Naive thymus-derived CD4-positive, alpha-beta T cell (primary cell): Measurements from ENCODE around the gene CASTOR1. TPM values are rescaled to one million over a fixed set of nuclear protein-coding genes. Genes with fewer than 3 reads are reported as not detected.
A peak's percentile ranks its signal among the peaks of the same experiment; 100 is the strongest.

Source experiments
- ATAC-seq: fragments of 150-1000 bp; cut with Tn5 transposase; 2 replicates; pipeline ENCODE4 v1.10.0; 2021; ENCODE audit warnings: mild to moderate bottlenecking, moderate library complexity
- CTCF ChIA-PET: fragments of 350-600 bp; sonication (Branson Sonifier 250); formaldehyde crosslinking; loops from one replicate; lab custom pipeline; 2021; ENCODE audit warnings: antibody characterized with exemption; lab: Charles Lee
- POLR2A ChIA-PET: fragments of 350-600 bp; sonication (Branson Sonifier 250); formaldehyde crosslinking; loops from one replicate; lab custom pipeline; 2021; ENCODE audit warnings: antibody characterized with exemption, inconsistent platforms; lab: Charles Lee
- DNase-seq, 9 donors: peaks; one replicate each; pipeline versions ENCODE4 v3.0.0 to v3.0.0-alpha.2; 2020 to 2022; ENCODE audit warnings: mixed read lengths in 1 of 9
- H3K27ac ChIP-seq: one replicate; pipeline ENCODE4 v1.7.0; 2013; ENCODE audit warnings: mild to moderate bottlenecking, low read depth, low read length, moderate library complexity
- H3K27me3 ChIP-seq, 2 donors: one replicate each; pipeline ENCODE4 v1.7.0; 2013; ENCODE audit warnings: low read length in 2 of 2, mild to moderate bottlenecking in 2 of 2, moderate library complexity in 2 of 2; ENCODE audit not compliant: control insufficient read depth in 2 of 2, insufficient read depth in 2 of 2
- H3K36me3 ChIP-seq, 3 experiments: 1 replicate in 2 of 3; 2 replicates in 1 of 3; pipeline ENCODE4 v1.7.0; 2013; ENCODE audit warnings: low read length in 3 of 3, mild to moderate bottlenecking in 3 of 3, moderate library complexity in 1 of 3; ENCODE audit not compliant: insufficient read depth in 3 of 3, control insufficient read depth in 2 of 3
- H3K4me1 ChIP-seq, 2 donors: one replicate each; pipeline ENCODE4 v1.7.0; 2013; ENCODE audit warnings: low read length in 2 of 2, mild to moderate bottlenecking in 2 of 2, moderate library complexity in 1 of 2; ENCODE audit not compliant: control insufficient read depth in 2 of 2, insufficient read depth in 2 of 2
- H3K4me3 ChIP-seq: 2 replicates; pipeline ENCODE4 v1.7.0; 2013; ENCODE audit warnings: mild to moderate bottlenecking, low read length
- H3K9me3 ChIP-seq, 3 experiments: 1 replicate in 2 of 3; 2 replicates in 1 of 3; pipeline ENCODE4 v1.7.0; 2013; ENCODE audit warnings: low read length in 3 of 3; ENCODE audit not compliant: control insufficient read depth in 2 of 3
- H3K27ac Mint-ChIP-seq, 9 donors: one replicate each; pipeline ENCODE4 v1.8.0; 2020 to 2022; ENCODE audit warnings: mixed read lengths in 9 of 9, mild to moderate bottlenecking in 8 of 9, moderate library complexity in 5 of 9, inconsistent platforms in 2 of 9
- H3K27me3 Mint-ChIP-seq, 5 donors: one replicate each; pipeline ENCODE4 v1.8.0; 2021 to 2022; ENCODE audit warnings: mixed read lengths in 5 of 5, mild to moderate bottlenecking in 1 of 5
- H3K36me3 Mint-ChIP-seq, 5 donors: one replicate each; pipeline ENCODE4 v1.8.0; 2020 to 2022; ENCODE audit warnings: mixed read lengths in 5 of 5, mild to moderate bottlenecking in 3 of 5, inconsistent platforms in 1 of 5
- H3K4me1 Mint-ChIP-seq, 7 donors: one replicate each; pipeline ENCODE4 v1.8.0; 2020 to 2022; ENCODE audit warnings: mixed read lengths in 7 of 7, mild to moderate bottlenecking in 3 of 7, inconsistent platforms in 1 of 7
- H3K4me3 Mint-ChIP-seq, 10 donors: one replicate each; pipeline ENCODE4 v1.8.0; 2020 to 2022; ENCODE audit warnings: mild to moderate bottlenecking in 10 of 10, mixed read lengths in 10 of 10, moderate library complexity in 6 of 10, inconsistent platforms in 2 of 10
- H3K9me3 Mint-ChIP-seq, 11 donors: one replicate each; pipeline ENCODE4 v1.8.0; 2020 to 2022; ENCODE audit warnings: mixed read lengths in 11 of 11, mild to moderate bottlenecking in 4 of 11, inconsistent platforms in 1 of 11, moderate library complexity in 1 of 11
- intact Hi-C, 2 donors: fragments of 100-400 bp; cut with micrococcal nuclease; formaldehyde crosslinking; loops; one replicate each; pipeline ENCODE4 v1.15.1; 2023
- polyA plus RNA-seq, 2 donors: library from polyadenylated mRNA; unstranded; fragments of 300-500 nt; fragmentation: Illumina TruSeq; gene quantifications; one replicate each; pipeline ENCODE4 v1.2.3, GENCODE V29; 2021
- total RNA-seq, 6 experiments: library from RNA in 5 of 6; stranded (reverse) in 5 of 6; gene quantifications; 1 replicate in 5 of 6; 2 replicates in 1 of 6; pipeline ENCODE4 v1.2.3 and lab custom pipeline; 2021 to 2026

The CASTOR1 gene
- total and polyA plus RNA-seq, 7 experiments from 2014 or later = 12.4 to 43.0 (median 19.0) TPM

DNA sequence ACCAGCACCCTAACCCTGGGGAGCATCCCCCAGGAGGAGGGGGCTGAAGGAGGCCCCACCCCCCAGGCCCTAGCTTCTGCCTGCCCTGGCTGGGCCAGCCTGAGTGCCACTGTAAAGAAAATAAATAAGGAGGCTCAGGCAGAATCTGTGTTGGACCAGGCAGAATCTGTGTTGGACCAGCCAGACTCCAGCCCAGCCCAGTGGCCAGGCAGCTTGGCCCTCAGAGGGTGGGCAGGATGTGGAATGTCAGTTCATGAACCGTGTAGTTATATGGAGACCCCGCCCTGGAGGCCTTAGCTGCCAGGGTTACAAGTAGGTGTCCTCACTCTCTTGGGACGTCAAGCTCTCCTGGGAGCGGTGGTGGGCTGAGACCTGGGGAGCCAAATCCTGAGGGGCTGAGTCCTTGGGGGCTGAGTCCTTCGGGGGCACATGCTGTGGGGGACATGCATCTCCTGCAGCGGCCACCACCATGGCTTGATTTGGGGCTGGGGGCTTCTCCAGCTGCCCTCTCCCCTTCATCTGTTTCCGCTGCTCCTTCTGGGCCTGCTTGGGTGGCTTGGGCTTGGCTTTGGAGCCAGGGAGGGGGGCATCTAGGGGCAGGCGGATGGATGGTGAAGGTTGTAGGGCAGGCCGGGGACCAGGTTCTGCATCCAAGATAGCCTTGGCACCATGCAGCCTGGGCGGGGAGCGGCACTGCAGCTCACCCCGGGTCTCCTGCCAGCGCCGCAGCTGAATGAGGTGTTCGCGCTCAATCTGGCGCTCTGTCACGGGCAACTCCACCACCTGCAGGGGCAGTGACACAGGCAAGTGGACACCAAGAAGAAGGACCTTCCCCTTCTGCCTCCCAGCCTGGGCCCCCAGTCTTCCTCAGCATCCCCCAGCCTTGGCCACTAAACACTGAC, 3.0 kb upstream of the CASTOR1 start:
- Mint-ChIP-seq H3K36me3 (peaks cover 3 to 26% (median 14%) of the 10 kb centered on the region in 5 donors), H3K9me3 (no peaks in the 10 kb centered on the region), H3K27me3 (no peaks in the 10 kb centered on the region), H3K27ac (peak overlapping the region in 7 of 9 donors; percentile 41 to 92 (median 85)), H3K4me3 (no peak overlapping the region), H3K4me1 (peaks cover 25 to 76% (median 62%) of the 10 kb centered on the region in 7 donors)
- peaks cover 27 to 51% of the 10 kb centered on the region in 2 donors for H3K4me1 ChIP-seq
- ChIA-PET CTCF (interaction anchor here (0.8 to 6.8 kb wide), 6 partner anchors 9 to 97 kb away, joined by 3 to 157 read pairs (median 61); partner anchors contain the start of genes RNF215 and TBC1D10A), POLR2A (interaction anchor here (6.2 to 32.8 kb wide), 3 partner anchors 28 to 96 kb away, joined by 84 to 1265 read pairs (median 87); partner anchors contain the start of genes CCDC157, RNF215, SF3A1 and TBC1D10A)
- H3K27me3 ChIP-seq = no peaks in the 10 kb centered on the region
- DNase-seq = no peak
- peaks cover 0 to 51% (median 19%) of the 10 kb centered on the region in 3 experiments for H3K36me3 ChIP-seq
- H3K4me3 ChIP-seq = no peak overlapping the region
- no peaks in the 10 kb centered on the region for H3K9me3 ChIP-seq
- intact Hi-C loops = no loop called here
- no peak for ATAC-seq
- H3K27ac ChIP-seq = peak overlapping the region; percentile 15

DNA sequence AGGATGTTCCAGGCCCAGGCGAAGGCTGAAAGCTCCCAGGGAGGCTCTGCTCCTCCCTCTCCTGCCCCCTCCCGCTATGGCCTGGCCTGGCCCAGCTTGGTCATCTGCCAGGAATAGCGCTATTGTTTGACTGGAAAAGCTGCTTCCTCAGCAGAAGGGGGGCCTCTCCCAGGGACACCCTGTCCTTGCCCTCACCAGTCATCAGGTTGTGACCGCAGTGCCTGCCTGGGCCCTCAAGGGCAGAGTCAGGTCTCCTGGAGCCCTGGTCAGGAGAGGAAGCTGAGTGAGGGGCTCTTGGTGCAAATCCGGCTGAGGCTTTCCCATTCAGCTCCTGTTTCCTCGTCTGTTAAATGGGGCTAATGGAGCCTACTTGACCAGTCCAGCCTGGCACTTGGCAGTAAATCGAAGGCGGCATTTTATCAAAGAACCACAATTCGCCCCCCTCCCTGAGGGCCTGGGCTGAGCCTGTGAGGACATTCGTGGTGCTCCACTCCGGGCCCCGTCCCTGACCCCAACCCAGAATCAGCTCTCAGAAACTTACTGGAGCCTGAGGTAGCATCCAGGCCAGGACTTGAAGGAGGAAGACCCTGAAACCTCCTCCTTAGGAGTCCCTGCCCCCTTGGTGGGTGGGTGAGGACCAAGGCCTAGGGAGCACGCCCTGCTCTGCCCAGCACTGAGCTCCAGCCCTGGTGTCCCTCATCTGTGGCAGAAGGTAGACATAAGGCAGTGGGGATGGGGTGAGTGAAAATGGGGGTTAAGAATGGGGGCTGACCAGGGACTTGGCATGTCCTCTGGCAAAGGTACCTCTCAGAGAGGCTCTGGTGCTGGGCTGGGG, 2.0 kb upstream of the CASTOR1 start:
- Mint-ChIP-seq H3K4me1 (peaks cover 15 to 69% (median 57%) of the 10 kb centered on the region in 7 donors), H3K27ac (peak overlapping the region; percentile 36 to 95 (median 92))

DNA sequence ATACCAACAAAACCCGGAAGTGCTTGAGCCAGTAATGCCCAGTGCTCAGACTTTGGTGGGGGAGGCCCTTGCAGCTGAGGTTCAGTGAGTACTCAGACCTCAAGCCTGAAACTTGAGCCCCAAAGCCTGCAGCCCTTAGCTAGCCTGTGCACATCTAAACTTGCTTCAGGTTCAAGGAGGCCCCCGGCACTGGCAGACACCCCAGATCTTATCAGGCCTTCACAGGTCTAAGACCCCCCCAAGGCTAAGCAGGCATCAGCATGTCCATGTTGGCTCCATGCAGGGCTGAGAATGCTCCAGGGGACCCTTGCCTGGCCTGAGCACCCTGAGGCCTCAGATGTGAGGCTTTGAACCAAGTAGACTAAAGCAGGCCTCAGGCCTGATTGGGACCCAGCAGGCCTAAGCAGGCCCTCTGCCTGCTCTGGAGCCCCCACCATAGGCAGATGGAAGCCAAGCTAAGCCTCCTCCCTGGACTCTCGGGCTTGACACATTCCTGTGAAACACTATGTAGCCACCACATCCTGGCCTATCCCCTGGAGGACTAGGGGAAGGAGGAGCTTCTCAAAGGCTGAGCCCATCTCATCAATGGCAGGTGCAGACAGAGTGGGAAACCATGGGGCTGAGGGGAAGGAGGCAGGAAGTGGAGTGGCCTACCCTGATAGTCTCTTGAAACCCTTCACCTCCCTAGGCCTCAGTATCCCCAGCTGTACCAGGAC, 1.2 kb upstream of the CASTOR1 start:
- Histone ChIP-seq H3K27me3 (no peaks in the 10 kb centered on the region), H3K36me3 (peaks cover 0 to 56% (median 19%) of the 10 kb centered on the region in 3 experiments), H3K4me1 (peaks cover 27 to 33% of the 10 kb centered on the region in 2 donors), H3K27ac (peak overlapping the region; percentile 75), H3K9me3 (no peaks in the 10 kb centered on the region), H3K4me3 (peak overlapping the region; percentile 80)
- intact Hi-C loops = no loop called here
- Mint-ChIP-seq H3K27ac (peak overlapping the region; percentile 71 to 95 (median 92)), H3K4me3 (peak overlapping the region; percentile 87 to 93 (median 90)), H3K27me3 (no peaks in the 10 kb centered on the region), H3K36me3 (peaks cover 3 to 17% (median 9%) of the 10 kb centered on the region in 5 donors), H3K4me1 (peaks cover 12 to 61% (median 49%) of the 10 kb centered on the region in 7 donors), H3K9me3 (no peaks in the 10 kb centered on the region)
- DNase-seq (peak in 1 of 9 donors; percentile 20), ATAC-seq (no peak)
- ChIA-PET CTCF (interaction anchor here (1.0 to 8.8 kb wide), 9 partner anchors 10 to 122 kb away, joined by 3 to 157 read pairs (median 48); partner anchors contain the start of genes OSM, RNF215 and TBC1D10A), POLR2A (interaction anchor here (1.0 to 32.8 kb wide), 6 partner anchors 30 to 133 kb away, joined by 4 to 1265 read pairs (median 54); partner anchors contain the start of genes CCDC157, RNF215, SEC14L2 and SF3A1)

More for the DNA sequence above, 2.0 kb upstream of the CASTOR1 start:
- CTCF ChIA-PET = interaction anchor here (0.8 to 8.8 kb wide), 7 partner anchors 10 to 98 kb away, joined by 3 to 157 read pairs (median 74); partner anchors contain the start of genes OSM, RNF215 and TBC1D10A
- no peak overlapping the region for H3K4me3 ChIP-seq
- ATAC-seq (no peak), DNase-seq (no peak)
- no peaks in the 10 kb centered on the region for H3K27me3 Mint-ChIP-seq
- H3K9me3 ChIP-seq = no peaks in the 10 kb centered on the region
- H3K9me3 Mint-ChIP-seq = no peaks in the 10 kb centered on the region
- peaks cover 3 to 17% (median 9%) of the 10 kb centered on the region in 5 donors for H3K36me3 Mint-ChIP-seq
- peak overlapping the region in 5 of 10 donors; percentile 11 to 92 (median 87) for H3K4me3 Mint-ChIP-seq
- H3K27me3 ChIP-seq = no peaks in the 10 kb centered on the region
- peaks cover 27 to 41% of the 10 kb centered on the region in 2 donors for H3K4me1 ChIP-seq
- intact Hi-C loops = no loop called here
- peak overlapping the region; percentile 75 for H3K27ac ChIP-seq
- POLR2A ChIA-PET = interaction anchor here (1.3 to 32.8 kb wide), 5 partner anchors 29 to 132 kb away, joined by 6 to 1265 read pairs (median 84); partner anchors contain the start of genes CCDC157, RNF215, SEC14L2 and SF3A1
- H3K36me3 ChIP-seq = peaks cover 0 to 53% (median 19%) of the 10 kb centered on the region in 3 experiments

DNA sequence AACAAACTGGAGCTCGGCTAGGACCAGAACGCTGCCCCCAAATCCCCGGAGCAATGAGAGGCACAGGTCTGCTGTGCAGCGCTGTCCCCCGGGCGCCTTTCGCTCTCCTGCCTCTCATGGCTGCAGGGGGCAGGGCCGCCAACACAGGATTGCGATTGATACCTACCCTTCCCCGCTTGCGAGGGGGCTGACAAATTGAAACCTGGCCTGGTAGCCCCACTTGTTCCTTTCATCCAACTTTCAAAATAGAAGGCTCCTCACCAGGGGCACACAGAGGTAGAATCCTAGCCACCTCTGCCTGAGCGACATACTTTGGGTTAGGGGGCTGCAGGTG, 642 bp upstream of the CASTOR1 start:
- DNase-seq (no peak), ATAC-seq (peak; percentile 35)
- peak overlapping the region; percentile 71 to 95 (median 92) for H3K27ac Mint-ChIP-seq
- Histone ChIP-seq H3K27me3 (no peaks in the 10 kb centered on the region), H3K9me3 (no peaks in the 10 kb centered on the region), H3K4me1 (peaks cover 27% of the 10 kb centered on the region in 2 donors), H3K27ac (peak overlapping the region; percentile 75), H3K36me3 (peaks cover 0 to 55% (median 19%) of the 10 kb centered on the region in 3 experiments), H3K4me3 (peak overlapping the region; percentile 80)
- H3K9me3 Mint-ChIP-seq = no peaks in the 10 kb centered on the region
- no peaks in the 10 kb centered on the region for H3K27me3 Mint-ChIP-seq
- ChIA-PET CTCF (interaction anchor here (1.0 to 8.8 kb wide), 13 partner anchors 11 to 184 kb away, joined by 3 to 157 read pairs (median 35); partner anchors contain the start of genes MTFP1, OSM, RNF215 and TBC1D10A), POLR2A (interaction anchor here (1.0 to 32.8 kb wide), 7 partner anchors 10 to 134 kb away, joined by 4 to 1265 read pairs (median 23); partner anchors contain the start of genes CCDC157, RNF215, SEC14L2 and SF3A1)
- peaks cover 5 to 20% (median 9%) of the 10 kb centered on the region in 5 donors for H3K36me3 Mint-ChIP-seq
- intact Hi-C loops = loop anchor here (1.0 to 5.0 kb wide), 11 partner anchors 15 to 792 kb away; partner anchors contain the start of genes SF3A1 (in 2 of the 2), SMTN (in 1 of the 2), TBC1D10A (in 1 of the 2) and UQCR10 (in 1 of the 2)
- H3K4me3 Mint-ChIP-seq = peak overlapping the region; percentile 87 to 93 (median 90)
- H3K4me1 Mint-ChIP-seq = peaks cover 12 to 56% (median 44%) of the 10 kb centered on the region in 7 donors

DNA sequence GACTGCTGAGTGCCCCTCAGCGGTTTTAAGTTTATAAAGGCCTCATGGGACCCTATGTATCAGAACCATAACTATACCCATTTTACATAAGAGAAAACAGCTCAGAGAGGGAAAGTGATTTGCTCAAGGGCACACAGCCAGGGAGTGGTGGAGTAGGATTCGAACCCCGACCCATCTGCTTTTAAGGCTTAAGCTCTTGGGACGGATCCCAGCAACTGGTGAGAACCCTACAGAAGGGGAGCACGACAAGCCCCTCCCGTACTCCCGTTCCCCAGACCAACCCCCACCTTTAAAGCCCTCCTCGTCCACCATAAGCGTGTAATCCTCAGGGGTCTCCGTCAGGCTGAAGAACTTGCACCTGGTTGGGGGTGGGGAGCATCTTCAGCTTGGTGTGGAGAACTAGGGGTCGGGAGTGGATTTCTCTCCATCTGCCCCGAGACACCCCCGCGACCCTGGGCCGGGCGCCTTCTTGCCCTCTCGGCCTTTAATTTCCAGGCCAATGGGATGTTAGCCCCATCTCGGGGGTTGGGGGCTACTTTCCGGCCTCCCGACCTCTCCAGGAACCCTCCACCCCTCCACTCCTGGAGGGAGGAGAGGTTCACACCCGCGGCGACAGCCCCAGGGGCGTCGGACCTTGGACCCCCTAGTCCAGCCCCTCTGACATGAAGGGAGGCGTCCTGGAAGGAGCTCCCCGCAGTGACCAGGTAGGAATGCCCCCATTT, 725 bp downstream of the CASTOR1 start:
- ATAC-seq (no peak), DNase-seq (peak in 1 of 9 donors; percentile 26)
- Histone ChIP-seq H3K4me3 (peak overlapping the region; percentile 80), H3K4me1 (peaks cover 25 to 27% of the 10 kb centered on the region in 2 donors), H3K36me3 (peaks cover 0 to 41% (median 11%) of the 10 kb centered on the region in 3 experiments), H3K27me3 (no peaks in the 10 kb centered on the region), H3K9me3 (no peaks in the 10 kb centered on the region), H3K27ac (peak overlapping the region; percentile 75)
- Mint-ChIP-seq H3K36me3 (peaks cover 4 to 15% (median 8%) of the 10 kb centered on the region in 5 donors), H3K4me3 (peak overlapping the region; percentile 82 to 93 (median 88)), H3K27me3 (no peaks in the 10 kb centered on the region), H3K4me1 (peaks cover 13 to 47% (median 40%) of the 10 kb centered on the region in 7 donors), H3K9me3 (no peaks in the 10 kb centered on the region), H3K27ac (peak overlapping the region; percentile 74 to 96 (median 91))
- intact Hi-C loops = loop anchor here (1.0 to 5.0 kb wide), 12 partner anchors 17 to 794 kb away; partner anchors contain the start of genes SF3A1 (in 2 of the 2), SMTN (in 1 of the 2), TBC1D10A (in 1 of the 2) and UQCR10 (in 1 of the 2)
- POLR2A ChIA-PET = interaction anchor here (1.1 to 32.8 kb wide), 13 partner anchors 9 to 182 kb away, joined by 3 to 1265 read pairs (median 7); partner anchors contain the start of genes CCDC157, OSM, RNF215 and SEC14L2
- CTCF ChIA-PET = interaction anchor here (0.5 to 8.8 kb wide), 36 partner anchors 7 to 196 kb away, joined by 3 to 157 read pairs (median 6); partner anchors contain the start of genes CCDC157, MTFP1, OSM and RNF215
